ENCODE data around the gene ITGAV. TPM values are rescaled to one million over a fixed set of nuclear protein-coding genes. Genes with fewer than 3 reads are reported as not detected.

The ITGAV gene
- total RNA-seq, 2 experiments from 2014 or later, result 2.9 to 3.7 TPM

DNA sequence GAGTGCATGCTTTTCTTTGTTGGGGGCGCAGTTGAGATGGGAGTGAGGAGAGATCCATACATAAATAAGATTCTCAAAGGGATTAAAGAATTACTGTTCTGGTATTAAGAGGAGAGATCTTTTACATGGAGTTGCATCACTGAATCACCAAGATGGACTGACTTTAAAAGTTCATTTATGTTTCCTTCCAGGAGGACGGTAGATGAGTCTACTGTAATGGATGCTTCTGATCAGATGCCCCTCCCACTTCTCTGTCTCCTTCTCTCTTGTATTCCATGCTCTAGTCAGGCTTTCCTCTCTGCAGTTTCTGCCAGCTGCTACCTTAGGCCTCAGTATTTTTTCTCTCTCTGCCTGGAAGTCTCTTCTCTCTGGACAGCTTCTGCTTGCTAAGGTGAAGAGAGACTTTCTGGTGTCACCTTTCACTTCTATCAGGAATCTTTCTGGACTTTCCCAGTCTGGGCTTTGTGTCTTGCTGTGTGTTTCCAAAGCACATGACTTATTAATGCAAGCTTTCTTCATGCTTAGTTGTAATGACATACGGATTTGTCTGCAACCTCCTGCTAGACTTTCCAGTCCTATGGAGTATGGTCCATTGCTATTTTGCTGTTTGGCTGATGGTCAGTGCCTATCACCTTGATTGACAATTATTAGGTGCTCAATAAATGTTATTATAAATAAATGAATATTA is 127.6 kb downstream of the ITGAV start:
- Histone ChIP-seq H3K9me3 (ENCODE audit: control insufficient read depth in 1 of 2, insufficient read depth in 1 of 2, low read length in 2 of 2) (no peaks in the 10 kb centered on the region), H3K27me3 (ENCODE audit: control insufficient read depth in 1 of 2, insufficient read depth in 2 of 2, low read length in 2 of 2) (no peaks in the 10 kb centered on the region), H3K4me3 (ENCODE audit: low read length) (no peak overlapping the region), H3K4me1 (ENCODE audit: insufficient read depth, low read length) (no peaks in the 10 kb centered on the region), H3K27ac (ENCODE audit: low read depth in 1 of 2, low read length in 2 of 2) (no peak overlapping the region), H3K36me3 (ENCODE audit: insufficient read depth, low read length) (no peaks in the 10 kb centered on the region)
- no peaks in the 10 kb centered on the region for H3K9me3 Mint-ChIP-seq
- intact Hi-C loops (cut with DNase I, micrococcal nuclease), result no loop called here
- no peak overlapping the region for H3K4me3 Mint-ChIP-seq
- no peaks in the 10 kb centered on the region for H3K27me3 Mint-ChIP-seq
- DNase-seq, result no peak
- ChIA-PET CTCF (no interaction called here), POLR2A (no interaction called here)
- H3K36me3 Mint-ChIP-seq (ENCODE audit: low read depth), result no peaks in the 10 kb centered on the region
- no peaks in the 10 kb centered on the region for H3K4me1 Mint-ChIP-seq (ENCODE audit: low read depth)
- ATAC-seq (ENCODE audit: poor library complexity), result no peak
- H3K27ac Mint-ChIP-seq, result no peak overlapping the region
- TF ChIP-seq, protein P1, sequence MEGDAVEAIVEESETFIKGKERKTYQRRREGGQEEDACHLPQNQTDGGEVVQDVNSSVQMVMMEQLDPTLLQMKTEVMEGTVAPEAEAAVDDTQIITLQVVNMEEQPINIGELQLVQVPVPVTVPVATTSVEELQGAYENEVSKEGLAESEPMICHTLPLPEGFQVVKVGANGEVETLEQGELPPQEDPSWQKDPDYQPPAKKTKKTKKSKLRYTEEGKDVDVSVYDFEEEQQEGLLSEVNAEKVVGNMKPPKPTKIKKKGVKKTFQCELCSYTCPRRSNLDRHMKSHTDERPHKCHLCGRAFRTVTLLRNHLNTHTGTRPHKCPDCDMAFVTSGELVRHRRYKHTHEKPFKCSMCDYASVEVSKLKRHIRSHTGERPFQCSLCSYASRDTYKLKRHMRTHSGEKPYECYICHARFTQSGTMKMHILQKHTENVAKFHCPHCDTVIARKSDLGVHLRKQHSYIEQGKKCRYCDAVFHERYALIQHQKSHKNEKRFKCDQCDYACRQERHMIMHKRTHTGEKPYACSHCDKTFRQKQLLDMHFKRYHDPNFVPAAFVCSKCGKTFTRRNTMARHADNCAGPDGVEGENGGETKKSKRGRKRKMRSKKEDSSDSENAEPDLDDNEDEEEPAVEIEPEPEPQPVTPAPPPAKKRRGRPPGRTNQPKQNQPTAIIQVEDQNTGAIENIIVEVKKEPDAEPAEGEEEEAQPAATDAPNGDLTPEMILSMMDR (IDR thresholded peaks at IDR 0.05), result no peak

DNA sequence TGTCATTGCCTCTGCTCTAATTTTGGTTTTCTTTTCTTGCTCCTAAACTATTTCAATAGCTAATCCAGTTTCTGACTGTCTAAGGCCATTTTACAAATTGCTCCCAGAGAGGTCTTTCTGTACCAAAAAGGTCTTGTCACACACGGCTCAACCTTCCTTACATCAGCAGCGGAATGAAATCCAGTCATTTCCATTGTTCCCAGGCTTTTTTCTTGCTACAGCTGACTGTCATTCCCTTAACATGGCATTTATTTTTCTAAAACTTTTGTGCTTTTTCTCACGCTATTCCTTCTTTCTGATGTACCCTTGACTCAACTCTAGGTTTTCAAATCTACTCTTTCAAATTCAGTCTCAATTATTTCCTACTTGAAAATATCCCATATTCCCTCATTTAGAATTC is 128.3 kb downstream of the ITGAV start:
- H3K4me1 Mint-ChIP-seq (ENCODE audit: low read depth), result no peaks in the 10 kb centered on the region
- Histone ChIP-seq H3K36me3 (ENCODE audit: insufficient read depth, low read length) (no peaks in the 10 kb centered on the region), H3K9me3 (ENCODE audit: control insufficient read depth in 1 of 2, insufficient read depth in 1 of 2, low read length in 2 of 2) (no peaks in the 10 kb centered on the region), H3K27ac (ENCODE audit: low read depth in 1 of 2, low read length in 2 of 2) (no peak overlapping the region), H3K27me3 (ENCODE audit: control insufficient read depth in 1 of 2, insufficient read depth in 2 of 2, low read length in 2 of 2) (no peaks in the 10 kb centered on the region), H3K4me1 (ENCODE audit: insufficient read depth, low read length) (no peaks in the 10 kb centered on the region), H3K4me3 (ENCODE audit: low read length) (no peak overlapping the region)
- no peak overlapping the region for H3K27ac Mint-ChIP-seq
- no peak for ATAC-seq (ENCODE audit: poor library complexity)
- H3K4me3 Mint-ChIP-seq, result no peak overlapping the region
- intact Hi-C loops (cut with DNase I, micrococcal nuclease), result no loop called here
- H3K36me3 Mint-ChIP-seq (ENCODE audit: low read depth), result no peaks in the 10 kb centered on the region
- no peak for DNase-seq
- no peaks in the 10 kb centered on the region for H3K9me3 Mint-ChIP-seq
- H3K27me3 Mint-ChIP-seq, result no peaks in the 10 kb centered on the region
- CTCF ChIA-PET, result no interaction called here
- TF ChIP-seq, protein P1 (IDR thresholded peaks at IDR 0.05), result no peak
- POLR2A ChIA-PET, result no interaction called here

DNA sequence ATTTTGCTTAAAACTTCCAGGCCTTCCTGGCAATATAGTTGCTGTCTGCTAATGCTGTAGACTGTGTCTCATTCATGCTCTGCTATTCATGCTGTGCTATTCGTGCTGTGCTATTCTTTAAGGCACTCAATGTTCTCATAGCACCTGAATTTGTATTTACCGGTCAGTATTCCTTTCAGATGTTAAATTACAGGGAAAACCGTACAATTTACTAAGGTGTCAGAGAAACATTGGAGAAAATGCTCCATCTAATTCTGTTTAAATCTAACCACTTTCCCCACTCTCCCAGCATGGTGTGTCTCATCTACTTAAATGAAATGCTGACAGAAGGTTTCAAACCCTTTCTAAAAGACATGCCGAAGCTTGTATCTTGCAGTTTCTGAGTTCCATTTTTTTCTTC is 129.0 kb downstream of the ITGAV start:
- ATAC-seq (ENCODE audit: poor library complexity), result no peak
- Histone ChIP-seq H3K4me1 (ENCODE audit: insufficient read depth, low read length) (no peaks in the 10 kb centered on the region), H3K4me3 (ENCODE audit: low read length) (no peak overlapping the region), H3K36me3 (ENCODE audit: insufficient read depth, low read length) (no peaks in the 10 kb centered on the region), H3K9me3 (ENCODE audit: control insufficient read depth in 1 of 2, insufficient read depth in 1 of 2, low read length in 2 of 2) (no peaks in the 10 kb centered on the region), H3K27ac (ENCODE audit: low read depth in 1 of 2, low read length in 2 of 2) (no peak overlapping the region), H3K27me3 (ENCODE audit: control insufficient read depth in 1 of 2, insufficient read depth in 2 of 2, low read length in 2 of 2) (no peaks in the 10 kb centered on the region)
- Mint-ChIP-seq H3K36me3 (ENCODE audit: low read depth) (no peaks in the 10 kb centered on the region), H3K9me3 (no peaks in the 10 kb centered on the region), H3K27ac (no peak overlapping the region), H3K4me1 (ENCODE audit: low read depth) (no peaks in the 10 kb centered on the region), H3K4me3 (no peak overlapping the region), H3K27me3 (no peaks in the 10 kb centered on the region)
- CTCF ChIA-PET, result no interaction called here
- intact Hi-C loops (cut with DNase I, micrococcal nuclease), result no loop called here
- POLR2A ChIA-PET, result no interaction called here
- DNase-seq, result no peak
- TF ChIP-seq, protein P1 (IDR thresholded peaks at IDR 0.05), result no peak

All from CD4-positive, alpha-beta T cell (primary cell).